ENCODE results near the gene CLVS2.

GRCh38 chr6:123091091-123091895 lies 95.3 kb downstream of the CLVS2 start:
- no peak for TF ChIP-seq CTCF (optimal IDR thresholded peaks at IDR 0.05 in 1 of 3, IDR thresholded peaks at IDR 0.05 in 1 of 3, conservative IDR thresholded peaks at IDR 0.05 in 1 of 3; ENCODE audit: extremely low read depth in 1 of 3, insufficient read depth in 2 of 3, low read length in 3 of 3)
- TF ChIP-seq EZH2 (IDR thresholded peaks at IDR 0.05; ENCODE audit: low read length) = no peak

Data from keratinocyte (primary cell).